Measurements from ENCODE around the gene SMS.

SMS gene

GRCh38 chrX:22037225-22037624 lies 96.7 kb downstream of the SMS start:
- DNase-seq (ENCODE audit: low read depth in 4 of 4, low spot score in 1 of 4) = no peak

- no peak for DNase-seq (ENCODE audit: low read depth in 4 of 4, low spot score in 1 of 4)
Observed at GRCh38 chrX:22037911-22038537, 97.5 kb downstream of the SMS start.

- no peak for DNase-seq (ENCODE audit: low read depth in 4 of 4, low spot score in 1 of 4)
Observed at GRCh38 chrX:22039541-22039940, 99.0 kb downstream of the SMS start.

- no peak for DNase-seq (ENCODE audit: low read depth in 4 of 4, low spot score in 1 of 4)
Observed at GRCh38 chrX:22040184-22040583, 99.7 kb downstream of the SMS start.

- no peak for DNase-seq (ENCODE audit: low read depth in 4 of 4, low spot score in 1 of 4)
Observed at GRCh38 chrX:22041907-22042530, 101.5 kb downstream of the SMS start.

- DNase-seq (ENCODE audit: low read depth in 4 of 4, low spot score in 1 of 4) = no peak
Observed at GRCh38 chrX:22043872-22044271, 103.4 kb downstream of the SMS start.
